GM18502 (cell line): ENCODE measurements around the gene TRAF3IP1.
"Not testable (repeated sequence)": the region's sequence is repeated elsewhere in the genome, so short reads cannot be mapped to it uniquely, and the experiment has no call there.

Source experiments
- ATAC-seq: cut with Tn5 transposase; IDR thresholded peaks from one replicate; pipeline ENCODE4 v1.9.1; 2021; ENCODE audit warnings: mild to moderate bottlenecking; ENCODE audit not compliant: unreplicated experiment, poor library complexity

The TRAF3IP1 gene

DNA sequence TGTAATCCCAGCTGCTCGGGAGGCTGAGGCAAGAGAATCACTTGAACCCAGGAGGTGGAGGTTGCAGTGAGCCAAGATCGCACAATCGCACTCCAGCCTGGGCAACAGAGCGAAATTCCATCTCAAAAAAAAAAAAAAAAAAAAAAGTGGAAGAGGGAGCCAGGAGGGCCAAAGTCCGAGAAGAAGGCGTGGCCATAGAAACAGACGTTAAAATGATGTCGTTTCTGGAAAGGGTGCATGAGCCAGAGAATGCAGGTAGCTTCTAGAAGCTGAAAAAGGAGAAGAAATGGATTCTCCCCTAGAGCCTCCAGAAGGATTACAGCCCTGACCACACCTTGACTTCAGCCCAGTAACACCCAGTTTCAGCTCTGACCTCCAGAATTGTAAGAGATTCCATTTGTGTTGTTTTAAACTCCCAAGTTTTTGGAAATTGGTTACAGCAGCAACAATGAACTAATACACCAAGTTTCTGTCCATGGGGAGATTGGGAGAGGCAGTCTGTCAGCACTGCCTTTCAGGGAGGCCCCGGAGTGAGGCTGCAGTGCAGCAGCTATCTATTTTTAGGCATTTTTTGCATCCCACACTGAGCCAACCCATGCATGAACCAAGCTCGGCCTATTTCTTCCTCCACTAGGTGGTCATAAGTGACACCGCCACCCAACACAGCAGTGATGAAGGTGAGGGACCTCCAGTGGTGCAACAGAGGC lies 14.2 kb upstream of the TRAF3IP1 start:
- ATAC-seq, result no peak

DNA sequence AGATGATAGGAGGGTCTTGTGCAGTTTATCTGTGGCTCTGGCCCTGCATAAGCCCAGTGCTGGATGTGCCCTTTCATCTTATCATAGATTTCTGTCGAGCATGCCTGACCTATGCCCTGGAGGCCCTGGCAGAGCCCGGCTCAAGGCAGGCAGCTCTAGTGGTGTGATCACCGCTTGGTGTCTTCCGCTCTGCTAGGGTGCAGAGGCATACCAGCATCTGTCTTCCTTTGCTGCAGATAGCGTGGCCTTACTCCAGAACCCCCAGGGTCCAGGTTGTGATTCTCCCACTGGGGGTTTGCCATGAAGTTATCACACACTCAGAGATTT lies 13.7 kb upstream of the TRAF3IP1 start:
- ATAC-seq, result no peak

GRCh38 chr2:238308177-238308576 lies 12.1 kb upstream of the TRAF3IP1 start:
- ATAC-seq, result no peak

GRCh38 chr2:238310721-238311120 lies 9.6 kb upstream of the TRAF3IP1 start:
- not testable (repeated sequence) for ATAC-seq

- no peak for ATAC-seq
These were observed 6.9 kb upstream of the TRAF3IP1 start for GRCh38 chr2:238313289-238313990.

GRCh38 chr2:238313991-238314350 lies 6.3 kb upstream of the TRAF3IP1 start:
- no peak for ATAC-seq

GRCh38 chr2:238314576-238314975 lies 5.7 kb upstream of the TRAF3IP1 start:
- no peak for ATAC-seq

GRCh38 chr2:238315031-238315595 lies 5.2 kb upstream of the TRAF3IP1 start:
- no peak for ATAC-seq

DNA sequence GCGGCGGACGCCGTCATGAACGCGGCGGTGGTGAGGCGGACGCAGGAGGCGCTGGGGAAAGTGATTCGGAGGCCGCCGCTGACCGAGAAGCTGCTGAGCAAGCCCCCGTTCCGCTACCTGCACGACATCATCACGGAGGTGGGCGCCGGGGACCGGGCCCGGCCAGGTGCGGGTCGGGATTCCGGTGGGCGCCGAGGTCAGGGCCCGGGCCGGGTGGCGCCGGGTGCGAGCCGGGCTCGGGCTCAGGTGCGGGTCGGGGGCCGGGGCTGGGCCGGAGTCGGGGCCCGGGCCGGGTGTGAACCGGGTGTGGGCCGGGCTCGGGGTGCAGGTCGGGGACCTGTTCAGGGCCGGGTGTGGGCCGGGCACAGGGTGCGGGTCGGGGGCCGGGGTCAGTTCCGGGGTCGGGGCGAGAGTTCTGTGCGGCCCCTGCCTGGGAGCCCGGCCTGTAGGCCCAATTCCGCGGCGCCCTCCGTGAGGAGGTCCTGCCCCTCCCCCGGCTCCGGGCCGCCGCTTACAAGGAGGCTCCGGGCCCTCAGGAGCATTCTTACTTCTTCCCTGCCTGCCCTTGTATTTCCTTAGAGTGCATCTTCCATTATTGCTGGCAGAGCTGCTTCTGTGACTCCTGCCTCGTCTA lies 447 bp downstream of the TRAF3IP1 start:
- peak; percentile 40 for ATAC-seq

- ATAC-seq, result no peak
These were observed 1.1 kb downstream of the TRAF3IP1 start for GRCh38 chr2:238321467-238321866.

DNA sequence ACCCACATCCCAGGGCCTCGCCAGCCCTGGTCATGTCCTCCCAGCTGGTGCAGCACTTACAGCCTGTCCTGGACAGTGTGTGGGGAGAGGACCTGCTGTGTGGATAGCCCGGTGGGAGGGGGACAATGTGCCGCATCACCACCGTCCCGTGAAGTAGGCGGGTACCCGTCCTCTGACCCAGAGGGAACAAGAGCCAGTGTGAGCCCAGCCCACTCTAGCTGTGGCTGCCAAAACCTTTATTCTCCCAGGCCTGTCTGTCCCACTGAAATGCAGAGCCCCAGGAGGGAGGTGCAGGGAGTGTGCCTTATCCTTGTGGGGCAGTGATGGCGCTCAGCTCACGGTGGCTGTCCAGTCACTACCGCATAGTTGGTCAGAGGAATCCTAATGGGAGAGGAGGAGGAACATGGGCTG lies 1.7 kb downstream of the TRAF3IP1 start:
- ATAC-seq, result no peak

- not testable (repeated sequence) for ATAC-seq
These were observed 3.9 kb downstream of the TRAF3IP1 start for GRCh38 chr2:238324248-238324647.

DNA sequence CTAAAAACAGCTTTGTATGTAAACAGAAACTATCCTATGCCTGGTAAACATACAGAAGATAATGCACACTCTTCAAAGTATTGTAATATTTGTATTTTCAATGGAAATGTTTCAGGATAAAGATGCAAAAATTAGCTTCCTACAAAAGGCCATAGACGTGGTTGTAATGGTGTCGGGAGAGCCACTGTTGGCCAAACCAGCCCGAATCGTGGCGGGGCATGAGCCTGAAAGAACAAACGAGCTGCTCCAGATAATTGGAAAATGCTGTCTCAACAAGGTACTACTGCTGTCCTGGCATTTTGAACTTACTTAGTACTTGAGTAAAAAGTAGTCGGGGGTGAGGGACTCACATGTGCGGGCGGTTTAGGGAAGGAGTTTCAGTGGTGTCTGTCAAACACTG lies 5.4 kb downstream of the TRAF3IP1 start:
- ATAC-seq, result no peak

DNA sequence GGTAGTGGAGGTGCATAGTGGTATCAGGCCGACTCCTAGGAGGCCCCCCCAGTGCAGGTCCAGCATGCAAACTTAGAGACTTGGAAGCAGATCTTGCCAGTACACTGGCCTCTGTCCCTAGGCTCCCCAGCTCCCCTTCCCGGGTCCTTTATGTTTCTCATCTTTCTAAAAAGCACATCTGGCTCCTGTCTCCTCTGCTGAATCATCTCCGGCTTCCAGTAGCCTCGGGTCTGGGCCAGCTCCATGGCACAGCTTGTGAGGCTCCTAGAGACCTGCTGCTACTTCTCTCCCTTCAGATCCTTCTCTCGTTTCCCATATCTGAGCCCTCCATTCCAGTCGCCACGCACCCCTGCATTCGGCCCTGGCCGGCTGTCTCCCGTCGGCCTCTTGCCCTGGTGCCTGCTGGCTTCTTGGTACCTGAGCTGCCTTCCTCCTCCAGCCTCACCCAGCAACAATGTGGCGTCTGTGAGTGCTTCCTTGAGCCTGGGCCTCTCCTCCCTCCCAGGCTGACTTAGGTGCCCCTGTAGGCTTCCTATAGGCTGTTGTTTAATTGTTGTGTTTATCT lies 6.6 kb downstream of the TRAF3IP1 start:
- no peak for ATAC-seq

DNA sequence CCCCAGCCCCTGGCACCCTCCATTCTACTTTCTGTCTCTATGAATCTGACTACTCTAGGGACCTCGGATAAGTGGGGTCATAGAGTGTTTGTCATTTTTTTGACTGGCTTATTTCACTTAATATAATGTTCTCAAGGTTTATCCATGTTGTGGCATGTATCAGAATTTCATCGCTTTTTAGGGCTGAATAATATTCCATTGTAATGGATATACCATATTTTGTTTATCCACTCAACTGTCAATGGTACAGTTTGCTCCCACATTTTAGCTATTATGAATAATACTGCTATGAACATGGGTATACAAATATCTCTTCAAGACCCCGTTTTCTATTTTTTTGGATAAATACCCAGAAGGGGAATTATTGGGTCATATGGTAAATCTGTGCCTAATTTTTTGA lies 7.4 kb downstream of the TRAF3IP1 start:
- no peak for ATAC-seq

DNA sequence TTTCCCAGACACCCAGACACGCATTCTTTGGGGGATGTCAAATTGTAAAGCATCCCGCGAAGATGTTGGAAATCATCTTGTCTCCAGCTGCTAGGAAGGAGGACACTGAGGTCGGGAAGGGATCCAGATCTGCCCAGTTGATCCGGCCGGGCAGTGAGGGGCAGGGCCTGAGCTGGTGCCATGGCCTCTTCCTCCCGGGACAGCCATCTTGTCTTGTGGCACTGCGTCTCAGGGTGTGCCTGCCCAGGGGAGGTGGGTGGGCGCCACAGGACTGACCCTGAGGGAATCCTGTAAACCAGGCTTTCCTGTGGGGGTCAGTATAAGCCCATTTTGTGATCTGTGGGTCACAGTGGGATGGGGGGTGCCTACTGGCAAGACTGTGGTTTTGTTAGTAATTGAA lies 10.1 kb downstream of the TRAF3IP1 start:
- no peak for ATAC-seq

- no peak for ATAC-seq
These were observed 11.6 kb downstream of the TRAF3IP1 start for GRCh38 chr2:238331916-238332315.

GRCh38 chr2:238334885-238335284 lies 14.6 kb downstream of the TRAF3IP1 start:
- ATAC-seq, result no peak

- ATAC-seq, result not testable (repeated sequence)
These were observed 15.3 kb downstream of the TRAF3IP1 start for GRCh38 chr2:238335591-238335990.

DNA sequence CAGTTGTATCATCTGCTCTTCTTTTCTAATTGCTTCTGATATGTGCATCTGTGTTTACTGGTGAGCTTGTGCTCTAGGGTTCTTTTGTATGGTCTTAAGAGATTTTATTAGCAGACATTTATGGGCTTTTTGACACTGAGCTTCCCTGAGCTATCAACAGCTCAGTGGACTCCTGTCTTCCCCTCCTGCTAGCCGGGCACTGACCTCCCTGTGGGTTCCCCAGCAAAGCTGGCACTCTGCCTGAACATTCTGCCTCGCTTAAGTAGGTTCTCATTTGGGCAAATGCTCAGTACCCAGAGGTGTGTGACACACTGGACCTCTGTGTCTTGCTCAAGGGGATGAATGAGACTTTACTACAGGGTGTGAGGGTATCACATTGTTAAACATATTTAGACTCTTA lies 15.8 kb downstream of the TRAF3IP1 start:
- ATAC-seq, result no peak

- ATAC-seq, result no peak
These were observed 16.6 kb downstream of the TRAF3IP1 start for GRCh38 chr2:238336793-238337444.
